Transverse colon (tissue), 4 donors: ENCODE data around the gene RET. TPM values are rescaled to one million over a fixed set of nuclear protein-coding genes. Genes with fewer than 3 reads are reported as not detected.
A peak's percentile ranks its signal among the peaks of the same experiment; 100 is the strongest.
"Not testable (repeated sequence)": the region's sequence is repeated elsewhere in the genome, so short reads cannot be mapped to it uniquely, and the experiment has no call there.

ENCODE experiments used
- DNase-seq: peaks from one replicate; pipeline ENCODE4 v3.0.0-alpha.2; 2019
- H3K27ac ChIP-seq, 4 donors: fragments of 200-600 bp; sonication (generic); 2 replicates each; pipeline ENCODE4 v1.5.1; 2016 to 2018; ENCODE audit warnings: inconsistent platforms in 4 of 4
- H3K27me3 ChIP-seq: fragments of 200-600 bp; sonication (generic); 2 replicates; pipeline ENCODE4 v1.5.1; 2017; ENCODE audit warnings: inconsistent platforms
- H3K36me3 ChIP-seq, 4 donors: fragments of 200-600 bp; sonication (generic); 2 replicates each; pipeline ENCODE4 v1.5.1; 2017 to 2019; ENCODE audit warnings: inconsistent platforms in 4 of 4
- H3K4me1 ChIP-seq, 4 donors: fragments of 200-600 bp; sonication (generic); 2 replicates each; pipeline ENCODE4 v1.5.1; 2017 to 2020; ENCODE audit warnings: inconsistent platforms in 4 of 4
- H3K4me3 ChIP-seq, 4 donors: fragments of 200-600 bp; sonication (generic); 1 replicate in 1 of 4; 2 replicates in 3 of 4; pipeline versions ENCODE4 v1.5.1 to v1.6.1; 2017 to 2019; ENCODE audit warnings: inconsistent platforms in 4 of 4
- H3K9me3 ChIP-seq, 2 donors: fragments of 200-600 bp; sonication (generic); 2 replicates each; pipeline ENCODE4 v1.5.1; 2017 to 2019; ENCODE audit warnings: inconsistent platforms in 2 of 2
- CTCF ChIP-seq, 5 experiments: fragments of 200-600 bp in 3 of 5; fragments of 450-650 bp in 2 of 5; sonication (generic) in 3 of 5; IDR thresholded peaks; 1 replicate in 2 of 5; 2 replicates in 3 of 5; pipeline ENCODE4 v1.5.1; 2016 to 2017; ENCODE audit warnings: antibody characterized with exemption in 5 of 5, inconsistent platforms in 3 of 5, mild to moderate bottlenecking in 2 of 5, moderate library complexity in 1 of 5
- EP300 ChIP-seq: sonication (generic); formaldehyde crosslinking; IDR thresholded peaks from one replicate; pipeline ENCODE4 v1.6.1; 2017; ENCODE audit warnings: antibody characterized with exemption, low read depth
- POLR2A ChIP-seq: fragments of 450-650 bp; IDR thresholded peaks from one replicate; pipeline ENCODE4 v1.6.1; 2016; ENCODE audit warnings: antibody characterized with exemption, mild to moderate bottlenecking, moderate library complexity
- POLR2AphosphoS5 ChIP-seq, 3 donors: sonication (generic); formaldehyde crosslinking; IDR thresholded peaks; one replicate each; pipeline ENCODE4 v1.6.1; 2016; ENCODE audit warnings: antibody characterized with exemption in 3 of 3
- WGBS, 2 donors: methylation state at CpG; one replicate each; pipeline ENCODE4 v1.1.5; 2018; ENCODE audit warnings: low coverage in 1 of 2; 5-methylcytosine and 5-hydroxymethylcytosine counted together
- in situ Hi-C, 4 donors: fragments of 200-750 bp; cut with MboI; loops; one replicate each; pipeline versions ENCODE4 v1.15.0 to v1.15.1; 2017; ENCODE audit warnings: low sequenced_read_pairs in 3 of 4, low pct_ligation_motif_present in 1 of 4, low pct_unique_long_range_greater_than_20kb in 1 of 4
- intact Hi-C: fragments of 100-400 bp; cut with DNase I; formaldehyde crosslinking; loops from one replicate; pipeline ENCODE4 v1.15.1; 2023; ENCODE audit warnings: low total_unique reads
- total RNA-seq, 4 donors: library from RNA; depleted of rRNA; stranded (reverse); fragments of >200 nt; gene quantifications; one replicate each; pipeline ENCODE4 v1.1.0, GENCODE V29; 2016

Gene RET
- total RNA-seq, 4 donors from 2014 or later, result 0.37 to 5.6 (median 1.4) TPM

DNA sequence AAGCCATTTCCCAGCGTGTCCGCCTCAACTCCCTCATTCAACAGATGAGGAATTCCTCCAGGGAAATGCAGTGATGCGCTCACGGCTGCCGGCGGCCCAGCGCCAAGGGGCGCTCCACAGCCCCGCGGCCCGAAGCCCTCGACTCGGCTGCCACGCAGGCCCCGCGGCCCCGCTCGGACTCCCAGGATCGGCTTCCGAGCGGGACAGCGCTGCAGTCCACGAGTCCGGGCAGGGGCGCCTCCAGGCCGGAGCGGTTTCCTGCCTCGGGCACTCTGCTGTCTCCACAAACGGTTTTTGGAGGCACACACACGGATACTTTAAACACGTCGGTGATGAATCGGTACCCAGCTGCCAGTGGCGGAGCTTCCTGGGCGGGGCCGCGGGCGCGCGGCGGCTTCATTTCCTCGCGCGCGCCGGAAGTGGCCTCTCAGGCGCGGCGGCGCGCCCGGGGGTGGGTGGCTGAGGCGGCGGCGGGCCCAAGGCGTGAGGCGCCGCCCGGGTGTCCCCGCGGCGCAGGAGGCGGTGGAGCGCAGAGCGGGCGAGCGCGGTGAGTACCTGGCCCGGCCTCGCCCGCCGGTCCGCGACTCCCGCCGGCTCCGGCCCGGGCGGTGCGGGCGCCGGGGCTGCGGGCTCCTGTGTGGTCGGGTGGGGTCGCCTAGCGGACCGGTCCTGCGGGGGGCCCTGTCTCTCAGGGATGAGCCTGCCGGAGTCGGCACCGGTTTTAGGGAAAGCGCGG, 61.3 kb downstream of the RET start, which contains the start of gene CSGALNACT2:
CSGALNACT2 (plus strand) TSS at position 425 of the 736 bp plus-strand sequence. CDS start 16,705 bp downstream, outside the sequence.
- peak; percentile 90 for DNase-seq
- no peaks in the 10 kb centered on the region for H3K36me3 ChIP-seq
- 1% methylated on average over 52 of the region's 93 CpGs; no CpG with 5 or more reads in 1 of the 2 donors for WGBS, 2 donors

DNA sequence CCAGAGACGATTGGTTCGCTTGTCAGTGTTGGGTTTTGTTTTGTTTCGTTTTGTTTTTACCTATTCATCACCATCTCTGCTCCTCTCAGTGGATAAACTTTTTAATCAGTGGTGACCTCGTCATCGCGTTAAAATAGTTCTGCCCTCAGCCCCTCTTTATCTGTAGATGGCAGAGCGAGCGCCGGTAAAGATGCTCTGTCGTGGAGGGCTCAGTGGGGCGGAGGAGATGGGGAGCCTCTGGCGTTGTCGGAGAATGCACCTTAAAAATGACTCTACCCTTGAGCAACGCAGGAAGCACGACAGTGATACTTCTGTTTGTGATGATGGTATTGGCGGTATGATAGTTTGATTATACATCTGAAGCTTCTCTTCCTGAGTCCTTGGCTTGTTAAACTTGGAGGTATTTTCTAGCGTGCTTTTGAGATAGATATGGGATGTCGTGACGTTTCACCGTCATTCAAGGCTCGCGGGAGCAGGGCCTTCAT, 61.9 kb downstream of the RET start:
- intact Hi-C loops (no loop called here), in situ Hi-C loops (no loop called here)
- TF ChIP-seq POLR2A (peak; percentile 16), CTCF (IDR thresholded peaks at IDR 0.05) (no peak), POLR2AphosphoS5 (IDR thresholded peaks at IDR 0.05) (peak in 2 of 3 donors; percentile 15 to 38)
- Histone ChIP-seq H3K27ac (peak overlapping the region; percentile 93 to 98 (median 97)), H3K4me1 (peaks cover 0 to 30% (median 23%) of the 10 kb centered on the region in 4 donors), H3K36me3 (no peaks in the 10 kb centered on the region), H3K27me3 (no peaks in the 10 kb centered on the region), H3K4me3 (peak overlapping the region; percentile 70 to 97 (median 85)), H3K9me3 (no peaks in the 10 kb centered on the region)
- peak; percentile 29 for DNase-seq
- WGBS, 2 donors, result 0 to 1% methylated on average over 6 to 22 of the region's 22 CpGs

More for the DNA sequence above, 61.3 kb downstream of the RET start, which contains the start of gene CSGALNACT2:
- intact Hi-C loops, result no loop called here
- peak; percentile 31 to 69 (median 65) for TF ChIP-seq POLR2AphosphoS5 (IDR thresholded peaks at IDR 0.05)
- peak; percentile 57 for TF ChIP-seq POLR2A
- no peak for TF ChIP-seq CTCF (IDR thresholded peaks at IDR 0.05)
- Histone ChIP-seq H3K4me3 (peak within 1 kb of the TSS; percentile 80 to 97 (median 90)), H3K9me3 (no peaks in the 10 kb centered on the region), H3K27me3 (no peaks in the 10 kb centered on the region), H3K27ac (peak within 1 kb of the TSS; percentile 93 to 98 (median 97)), H3K4me1 (peaks cover 0 to 30% (median 23%) of the 10 kb centered on the region in 4 donors)
- in situ Hi-C loops, result no loop called here

GRCh38 chr10:43141421-43141820, 64.6 kb downstream of the RET start:
- in situ Hi-C loops, result no loop called here
- no peak overlapping the region for H3K4me3 ChIP-seq
- H3K27me3 ChIP-seq, result no peaks in the 10 kb centered on the region
- H3K36me3 ChIP-seq, result no peaks in the 10 kb centered on the region
- intact Hi-C loops, result no loop called here
- 72 to 74% methylated on average over 2 to 5 of the region's 5 CpGs for WGBS, 2 donors
- no peak overlapping the region for H3K27ac ChIP-seq
- peaks cover 0 to 36% (median 27%) of the 10 kb centered on the region in 4 donors for H3K4me1 ChIP-seq
- H3K9me3 ChIP-seq, result no peaks in the 10 kb centered on the region
- no peak for TF ChIP-seq EP300
- no peak for TF ChIP-seq CTCF (IDR thresholded peaks at IDR 0.05)
- no peak for DNase-seq

DNA sequence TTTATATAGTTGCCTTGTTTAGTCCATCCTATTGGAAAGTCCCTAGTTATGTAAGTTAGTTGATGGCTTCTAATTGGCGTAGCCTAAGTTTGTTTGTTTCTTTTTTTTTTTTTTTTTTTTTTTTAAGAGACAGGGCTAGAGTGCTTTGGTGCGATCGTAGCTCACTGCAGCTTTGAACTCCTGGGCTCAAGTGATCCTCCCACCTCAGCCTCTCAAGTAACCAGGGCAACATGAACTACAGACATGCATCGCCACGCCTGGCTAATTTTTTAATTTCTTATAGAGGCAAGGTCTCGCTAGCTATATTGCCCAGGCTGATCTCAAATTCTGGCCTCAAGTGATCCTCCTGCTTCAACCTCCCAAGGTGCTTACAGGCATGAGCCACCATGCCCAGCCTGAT, 68.4 kb downstream of the RET start:
- H3K36me3 ChIP-seq, result no peaks in the 10 kb centered on the region
- DNase-seq, result no peak
- H3K4me3 ChIP-seq, result no peak overlapping the region
- in situ Hi-C loops, result no loop called here
- intact Hi-C loops, result no loop called here
- H3K27me3 ChIP-seq, result no peaks in the 10 kb centered on the region
- 93 to 100% methylated on average over 3 to 6 of the region's 6 CpGs for WGBS, 2 donors
- H3K27ac ChIP-seq, result no peak overlapping the region
- H3K9me3 ChIP-seq, result peaks cover 0 to 9% of the 10 kb centered on the region in 2 donors
- TF ChIP-seq POLR2AphosphoS5 (IDR thresholded peaks at IDR 0.05), result no peak
- no peak for TF ChIP-seq CTCF (IDR thresholded peaks at IDR 0.05)
- no peak for TF ChIP-seq POLR2A
- TF ChIP-seq EP300, result no peak
- H3K4me1 ChIP-seq, result peaks cover 0 to 14% (median 5%) of the 10 kb centered on the region in 4 donors

- DNase-seq, H3K4me1 ChIP-seq, H3K9me3 ChIP-seq, H3K27ac ChIP-seq, in situ Hi-C loops, H3K27me3 ChIP-seq, H3K36me3 ChIP-seq, intact Hi-C loops, H3K4me3 ChIP-seq: not testable (repeated sequence)
- WGBS, 2 donors, result 86 to 88% methylated on average over 1 of the region's 1 CpG
These were observed 69.1 kb downstream of the RET start for GRCh38 chr10:43145936-43146335.
